Right renal pelvis (tissue), 4 donors: ENCODE data around the gene CACFD1. TPM values are rescaled to one million over a fixed set of nuclear protein-coding genes. Genes with fewer than 3 reads are reported as not detected.
A peak's percentile ranks its signal among the peaks of the same experiment; 100 is the strongest.

ENCODE experiments used
- DNase-seq, 4 donors: peaks; one replicate each; pipeline ENCODE4 v3.0.0-alpha.2; 2013; ENCODE audit warnings: low read depth in 4 of 4, low spot score in 3 of 4, missing footprints in 1 of 4
- polyA plus RNA-seq, 4 donors: library from polyadenylated mRNA; unstranded; fragments of 120-200 nt; gene quantifications; one replicate each; pipeline ENCODE4 v1.2.1, GENCODE V29; 2013; ENCODE audit not compliant: insufficient read length in 4 of 4

The CACFD1 gene
- polyA plus RNA-seq, 4 donors, result 25.4 to 40.6 (median 28.5) TPM

DNA sequence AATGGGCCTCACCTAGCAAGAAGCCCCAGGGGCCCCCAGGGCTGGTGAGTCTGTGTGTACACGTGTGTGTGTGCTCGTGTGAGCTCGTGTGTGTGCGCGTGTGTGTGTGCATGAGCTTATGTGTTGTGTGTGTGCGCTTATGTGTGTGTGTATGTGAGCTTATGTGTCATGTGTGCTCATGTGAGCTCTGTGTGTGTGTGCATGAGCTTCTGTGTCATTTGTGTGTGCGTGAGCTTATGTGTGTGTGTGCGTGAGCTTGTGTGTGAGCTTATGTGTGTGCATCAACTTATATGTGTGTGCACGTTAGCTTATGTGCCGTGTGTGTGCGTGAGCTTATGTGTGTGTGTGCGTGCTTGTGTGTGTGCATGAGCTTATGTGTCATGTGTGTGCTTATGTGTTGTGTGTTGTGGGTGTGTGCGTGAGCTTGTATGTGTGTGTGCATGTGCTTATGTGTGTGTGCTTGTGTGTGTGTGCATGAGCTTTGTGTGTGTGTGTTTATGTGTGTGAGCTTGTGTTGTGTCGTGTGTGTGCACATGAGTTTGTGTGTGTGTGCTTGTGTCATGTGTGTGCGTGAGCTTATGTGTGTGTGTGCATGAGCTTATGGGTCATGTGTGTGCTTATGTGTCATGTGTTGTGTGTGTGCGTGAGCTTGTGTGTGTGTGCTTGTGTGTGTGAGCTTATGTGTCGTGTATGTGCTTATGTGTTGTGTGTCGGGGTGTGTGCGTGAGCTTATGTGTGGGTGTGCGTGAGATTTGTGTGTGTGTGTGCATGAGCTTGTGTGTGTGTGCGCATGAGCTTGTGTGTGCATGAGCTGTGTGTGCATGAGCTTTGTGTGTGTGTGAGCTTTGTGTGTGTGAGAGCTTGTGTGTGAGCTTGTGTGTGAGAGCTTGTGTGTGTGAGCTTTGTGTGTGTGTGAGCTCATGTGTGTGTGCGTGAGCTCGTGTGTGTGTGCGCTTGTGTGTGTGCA lies 35.8 kb downstream of the CACFD1 start:
- no peak for DNase-seq

DNA sequence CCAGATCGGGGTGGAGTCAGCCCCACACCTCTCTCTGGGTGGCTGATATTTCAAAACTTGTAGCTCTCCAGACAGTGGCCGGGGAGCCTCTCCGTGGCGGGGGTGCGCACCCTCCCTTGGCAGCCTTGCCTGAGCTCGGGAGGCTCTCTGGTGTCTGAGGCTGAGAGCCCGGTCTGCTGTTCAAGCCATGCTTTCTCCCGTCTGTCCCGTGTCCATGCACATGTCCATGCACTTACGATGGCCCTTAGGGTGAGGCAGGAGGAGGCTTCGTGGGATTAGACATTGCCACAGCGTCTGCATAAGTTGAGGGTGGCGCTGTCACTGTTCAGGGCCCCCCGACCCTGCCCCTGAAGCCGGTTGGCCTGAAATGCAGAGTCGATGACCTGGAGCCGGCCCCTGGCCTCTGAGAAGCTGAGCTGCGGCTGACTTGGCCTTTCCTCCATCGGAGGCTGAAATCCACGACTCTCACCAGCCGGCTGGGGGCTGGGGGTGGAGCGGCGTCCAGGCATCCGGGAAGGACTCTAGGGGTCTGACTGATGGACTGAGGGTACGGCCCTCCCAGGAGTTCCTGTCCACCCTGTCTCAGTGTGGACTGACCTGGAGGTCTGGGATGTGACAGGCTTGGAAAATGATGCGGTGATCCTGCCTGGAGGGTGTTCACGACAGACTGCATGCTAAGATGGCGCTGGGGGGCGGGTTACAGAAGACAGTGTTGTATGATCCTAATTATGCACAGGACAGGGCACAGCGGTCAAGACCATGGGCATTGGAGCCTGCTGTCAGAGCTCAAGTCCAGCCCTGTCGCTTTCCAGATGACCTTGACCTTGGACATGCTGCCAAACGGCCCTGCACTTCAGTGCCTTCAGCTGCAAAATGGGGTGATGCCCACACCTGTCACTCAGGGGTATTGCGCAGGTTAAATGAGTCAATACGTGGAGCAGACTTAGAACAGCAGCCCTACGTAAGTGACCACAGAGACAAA lies 37.4 kb downstream of the CACFD1 start:
- no peak for DNase-seq

DNA sequence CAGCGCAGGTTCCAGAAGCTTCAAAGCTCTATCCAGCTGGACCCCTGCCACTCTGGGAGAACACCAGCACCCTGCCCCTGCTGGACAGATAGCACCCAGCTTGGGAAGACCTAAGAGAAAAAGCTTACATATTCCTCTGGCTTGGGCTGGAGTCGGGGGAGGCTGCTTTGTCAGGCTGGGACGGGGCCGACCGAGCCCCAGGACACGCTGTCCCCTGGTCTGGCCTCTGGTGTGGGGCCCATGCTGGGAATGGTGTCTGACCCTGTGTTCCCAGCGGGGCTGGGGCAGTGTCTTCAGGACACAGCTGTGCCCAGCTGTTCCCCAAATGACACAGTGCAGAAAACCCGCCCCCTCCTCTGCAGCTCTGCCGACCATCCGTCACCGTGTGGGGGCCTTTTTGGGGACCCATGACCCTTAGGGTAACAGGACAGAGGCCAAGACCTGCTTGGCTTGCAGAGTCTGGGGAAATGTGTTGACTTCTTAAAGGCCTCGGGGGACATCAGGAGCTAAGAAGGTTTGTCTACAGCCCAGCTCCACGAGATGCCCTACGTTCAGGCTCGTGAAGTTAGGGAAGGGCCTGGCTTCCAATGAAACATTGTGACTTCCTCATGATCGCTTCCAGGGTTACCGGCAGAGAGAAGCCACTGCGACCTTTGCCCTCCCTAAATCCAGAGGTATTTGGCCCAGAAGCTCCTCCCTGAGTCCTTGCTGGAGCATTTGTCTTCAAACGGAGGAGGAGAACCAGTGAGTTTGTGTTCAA lies 39.5 kb downstream of the CACFD1 start:
- no peak for DNase-seq

DNA sequence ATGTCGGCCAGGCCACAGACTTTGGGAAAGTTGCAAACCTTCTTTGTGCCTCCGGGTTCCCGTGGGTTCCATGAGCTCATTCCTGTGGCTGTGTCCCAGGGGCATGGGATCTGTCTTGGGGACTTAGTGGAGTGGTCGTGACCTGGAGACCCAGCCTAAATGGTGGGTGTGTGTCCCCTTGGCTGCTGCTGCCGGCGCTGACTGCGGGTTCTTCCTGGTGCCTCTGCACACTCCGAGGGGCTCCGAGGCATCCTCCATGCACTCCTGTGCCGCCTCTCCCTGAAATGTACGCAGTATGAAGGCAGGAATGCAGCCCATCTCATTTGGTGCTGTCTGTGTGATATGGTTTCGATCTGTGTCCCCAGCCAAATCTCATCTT lies 40.1 kb downstream of the CACFD1 start:
- DNase-seq, result no peak

DNA sequence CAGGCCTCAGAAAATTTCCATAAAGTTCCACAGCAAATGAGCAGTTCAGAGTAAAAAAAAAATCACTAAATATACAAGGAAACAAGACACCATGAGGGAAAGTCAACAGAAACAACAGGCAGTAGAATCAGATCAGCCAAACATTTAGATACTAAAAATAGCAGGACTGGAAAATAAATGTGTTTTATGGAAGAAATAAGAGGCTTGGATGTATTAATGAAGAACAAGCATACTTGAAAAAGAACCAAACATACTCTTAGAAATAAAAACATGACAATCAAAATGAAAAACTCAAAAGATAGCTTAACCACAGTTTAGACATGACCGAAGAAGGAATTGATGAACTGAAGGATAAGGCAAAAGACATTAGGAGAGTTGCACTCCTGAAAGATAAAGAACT lies 42.3 kb downstream of the CACFD1 start:
- no peak for DNase-seq

DNA sequence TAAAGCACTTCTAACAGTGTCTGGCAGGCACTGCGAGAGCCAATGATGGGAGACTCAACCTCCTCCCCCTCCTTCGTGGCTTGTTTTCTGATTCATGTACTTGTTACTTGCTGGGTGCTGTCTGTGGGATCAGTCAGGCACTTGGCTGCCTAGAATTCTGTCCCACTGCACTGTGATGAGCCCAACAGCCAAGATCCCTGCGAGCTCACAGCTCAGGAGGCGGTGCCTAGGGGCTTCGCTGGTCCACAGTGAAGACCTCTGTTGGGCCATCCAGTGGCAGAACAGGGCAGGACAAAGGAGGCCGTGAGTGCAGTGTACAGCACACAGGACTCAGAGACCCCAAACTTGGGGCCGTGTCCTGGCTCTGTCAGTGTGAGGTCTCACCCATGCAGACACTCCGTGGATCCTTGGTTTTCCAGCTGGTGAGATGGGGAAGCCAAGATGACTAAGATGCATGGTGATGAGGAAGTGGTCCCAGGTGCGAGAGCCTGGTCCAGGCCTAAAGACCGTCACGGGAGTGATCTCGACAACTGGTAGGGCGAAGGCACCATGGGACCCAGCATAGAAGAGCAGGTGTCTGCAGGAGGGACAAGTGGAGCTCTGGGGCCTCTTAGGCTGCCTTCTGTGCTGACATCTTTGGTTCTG lies 45.5 kb downstream of the CACFD1 start:
- no peak for DNase-seq

DNA sequence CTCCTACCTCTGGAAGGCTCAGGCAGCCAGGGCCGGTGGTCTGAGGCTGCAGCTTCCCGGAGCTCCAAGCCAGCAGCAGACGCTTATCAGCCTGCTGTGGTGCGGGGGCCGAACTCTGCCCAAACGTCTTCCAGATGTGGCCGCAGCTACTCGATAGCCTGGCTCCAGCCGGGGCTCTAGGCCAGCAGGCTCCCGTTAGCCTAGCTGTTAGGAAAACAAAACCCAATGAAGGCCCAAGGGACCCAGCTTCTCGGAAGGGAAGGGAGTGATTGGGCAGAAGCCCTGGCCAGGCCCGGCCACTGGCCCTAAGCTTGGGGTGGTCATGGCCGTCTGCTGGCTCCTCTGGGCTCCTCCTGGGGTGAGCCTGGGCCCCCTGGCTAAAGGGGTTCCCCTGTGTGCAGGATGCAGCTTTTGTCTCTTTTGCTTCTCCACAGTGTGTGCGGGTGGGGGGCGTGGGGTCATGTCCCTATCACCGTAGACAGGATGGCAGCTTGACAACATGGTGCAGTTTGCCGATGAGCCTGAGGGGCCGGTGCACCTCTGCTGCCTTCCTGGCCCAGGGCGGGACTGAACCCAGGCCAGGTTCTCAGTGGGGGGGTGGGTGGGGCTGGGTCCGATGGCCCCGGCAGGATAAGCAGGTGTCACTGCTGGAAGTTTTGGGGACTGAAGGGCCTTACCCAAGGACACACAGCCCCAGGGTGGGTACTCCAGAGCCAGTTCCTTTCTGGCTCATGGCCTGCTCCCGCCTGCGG lies 46.3 kb downstream of the CACFD1 start:
- DNase-seq, result no peak

DNA sequence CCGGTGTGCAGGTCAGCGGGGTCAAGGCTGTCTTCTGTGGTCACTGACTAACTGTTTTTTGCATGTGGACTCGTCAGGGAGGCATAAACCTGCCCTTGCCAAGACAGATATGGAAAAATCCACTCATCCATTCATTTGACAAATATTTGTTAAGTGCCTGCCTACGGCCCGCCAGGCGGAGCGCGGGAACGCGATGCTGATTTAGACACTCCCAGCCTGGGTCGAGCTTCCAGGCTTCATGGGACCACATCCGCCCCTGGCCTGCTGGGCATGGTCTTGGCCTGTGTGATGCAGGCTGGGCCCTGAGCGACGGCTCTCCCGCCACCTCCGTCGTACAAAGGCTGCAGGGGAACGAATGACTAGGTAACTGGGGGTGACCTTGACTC lies 46.9 kb downstream of the CACFD1 start:
- no peak for DNase-seq

DNA sequence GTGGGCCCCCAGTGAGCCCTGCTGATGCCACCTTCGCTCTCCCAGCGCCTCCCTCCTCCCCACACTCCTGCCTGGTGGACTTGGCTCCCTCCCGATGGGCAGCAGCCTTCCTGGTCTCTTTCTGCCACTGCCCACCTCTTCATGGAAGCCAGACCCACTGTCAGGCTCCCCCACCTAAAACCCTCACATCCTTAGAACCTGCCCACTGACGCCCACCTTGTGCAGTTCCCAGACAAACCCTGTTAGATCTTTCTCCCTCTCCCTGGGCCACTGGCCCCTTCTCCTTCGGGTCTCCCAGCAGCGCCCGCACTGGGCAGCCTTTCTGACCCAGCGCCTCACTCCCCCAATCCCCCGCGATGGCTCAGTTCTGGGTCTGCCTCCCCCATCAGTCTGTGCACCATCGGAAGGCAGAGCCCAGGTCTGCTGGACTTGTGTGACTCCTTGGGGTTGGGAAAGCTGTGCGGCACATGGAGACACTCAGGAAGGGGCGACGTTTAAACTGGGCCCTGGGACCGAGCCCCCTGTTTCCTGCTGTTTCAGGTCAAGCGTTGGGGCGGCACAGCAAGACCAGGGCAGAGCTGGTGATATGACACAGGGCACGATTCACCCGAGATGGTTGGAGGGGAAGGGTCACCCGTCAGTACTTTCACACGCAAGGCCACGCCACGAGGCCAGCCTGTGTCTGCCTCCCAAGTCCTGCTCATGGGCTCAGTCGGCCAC lies 47.6 kb downstream of the CACFD1 start:
- DNase-seq, result no peak

DNA sequence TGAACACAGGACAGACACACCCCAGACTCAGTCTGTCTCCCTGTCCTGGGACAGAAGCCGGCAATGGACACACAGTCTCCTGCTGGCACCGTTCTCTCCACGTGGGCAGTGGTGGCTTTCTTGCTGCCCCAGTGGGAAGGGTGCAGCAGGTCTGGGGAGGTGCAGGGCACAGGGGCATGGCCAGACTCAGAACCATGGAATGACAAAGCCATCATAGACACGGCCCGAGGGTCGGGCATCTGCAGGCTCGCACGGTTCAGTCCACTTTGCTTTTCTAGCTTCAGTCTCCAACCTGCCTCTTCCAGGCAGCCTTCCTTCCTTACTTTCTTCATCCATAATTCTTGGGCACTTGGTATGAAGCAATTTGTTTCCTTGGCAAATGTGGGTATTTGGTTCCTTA lies 48.3 kb downstream of the CACFD1 start:
- no peak for DNase-seq

DNA sequence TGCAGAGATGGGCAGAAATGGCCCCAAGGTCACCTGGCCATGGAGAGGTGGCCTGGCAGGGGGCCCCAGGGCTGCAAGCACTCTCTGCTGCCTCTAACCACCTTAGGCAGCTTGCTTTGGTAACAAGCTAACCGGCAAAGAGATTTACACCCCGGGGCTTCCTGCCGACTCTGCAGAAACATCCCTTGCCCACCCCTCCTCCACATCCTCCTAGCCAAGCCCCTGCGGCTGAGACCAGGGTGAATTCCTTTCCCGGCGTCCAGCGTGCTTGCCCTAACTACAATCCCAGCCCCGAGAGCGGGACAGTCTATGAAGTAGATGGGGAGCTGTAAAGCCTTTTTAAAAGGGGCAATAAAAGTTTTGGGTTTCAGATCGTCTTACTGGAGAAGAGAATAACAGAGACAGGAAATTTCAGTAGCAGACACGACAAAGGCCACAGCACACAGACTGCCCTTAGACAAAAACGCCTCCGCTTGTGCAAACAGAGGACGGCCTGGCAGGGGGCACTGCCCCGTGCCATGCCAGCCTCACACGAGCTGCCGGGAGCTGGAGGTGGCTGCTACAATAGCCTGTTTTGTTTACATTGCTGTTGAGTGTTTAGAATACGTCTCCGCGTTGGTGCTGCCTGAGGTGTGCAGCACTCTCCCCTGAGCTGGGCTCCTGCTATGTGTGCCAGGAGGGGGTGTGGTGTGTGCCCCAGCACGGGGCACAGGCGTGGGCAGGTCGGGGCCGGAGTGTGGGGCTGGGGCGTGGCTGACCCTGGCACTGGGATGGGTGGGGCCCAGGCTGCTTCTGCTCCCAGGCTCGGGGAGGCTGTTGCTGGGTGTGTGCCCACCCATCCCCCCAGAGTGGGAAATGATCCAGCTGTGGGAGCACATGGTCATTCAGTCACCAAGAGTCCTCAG lies 49.7 kb downstream of the CACFD1 start:
- DNase-seq, result peak in 2 of 4 donors; percentile 71 to 73

DNA sequence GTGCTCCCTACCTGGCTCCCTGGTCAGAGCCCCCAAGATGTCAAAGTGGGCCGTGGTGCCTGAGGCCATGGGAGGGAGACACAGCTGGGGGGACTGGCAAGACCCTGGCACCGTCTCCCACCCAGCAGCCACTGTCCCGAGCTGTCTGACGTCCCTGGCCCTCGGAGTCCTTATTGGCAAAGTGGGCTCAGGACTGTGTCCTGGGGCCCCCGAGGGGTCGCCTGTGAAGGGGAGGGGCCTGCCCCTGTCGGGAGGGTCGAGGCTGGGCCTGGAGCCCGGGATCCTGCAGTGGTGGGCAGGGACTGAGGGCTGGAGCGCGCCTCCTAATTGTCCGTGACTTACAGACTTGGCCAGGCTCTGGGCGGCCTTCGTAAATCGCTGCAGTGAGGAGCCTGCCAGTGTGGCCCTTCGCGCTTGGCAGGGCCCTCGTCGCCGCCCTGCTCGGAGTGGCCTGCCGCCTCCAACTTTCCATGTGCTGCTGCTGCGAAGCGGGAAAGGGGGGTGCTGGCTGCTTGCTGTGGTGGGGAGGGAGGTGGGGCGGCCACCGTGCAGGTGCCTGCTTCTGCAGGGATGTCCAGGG lies 51.2 kb downstream of the CACFD1 start:
- DNase-seq, result no peak

DNA sequence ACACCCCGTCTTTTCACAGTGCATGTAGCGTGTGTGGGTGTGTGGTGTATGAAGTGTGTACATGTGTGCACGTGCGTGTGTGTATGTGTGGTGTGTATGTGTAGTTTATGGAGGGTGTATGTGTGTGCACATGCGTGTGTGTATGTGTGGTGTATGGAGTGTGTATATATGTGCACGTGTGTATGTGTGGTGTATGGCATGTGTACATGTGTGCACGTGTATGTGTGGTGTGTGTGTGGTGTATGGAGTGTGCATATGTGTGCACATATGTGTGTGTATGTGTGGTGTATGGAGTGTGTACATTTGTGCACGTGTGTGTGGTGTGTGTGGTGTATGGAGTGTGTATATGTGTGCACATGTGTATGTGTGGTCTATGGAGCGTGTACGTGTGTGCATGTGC lies 51.8 kb downstream of the CACFD1 start:
- DNase-seq, result no peak

DNA sequence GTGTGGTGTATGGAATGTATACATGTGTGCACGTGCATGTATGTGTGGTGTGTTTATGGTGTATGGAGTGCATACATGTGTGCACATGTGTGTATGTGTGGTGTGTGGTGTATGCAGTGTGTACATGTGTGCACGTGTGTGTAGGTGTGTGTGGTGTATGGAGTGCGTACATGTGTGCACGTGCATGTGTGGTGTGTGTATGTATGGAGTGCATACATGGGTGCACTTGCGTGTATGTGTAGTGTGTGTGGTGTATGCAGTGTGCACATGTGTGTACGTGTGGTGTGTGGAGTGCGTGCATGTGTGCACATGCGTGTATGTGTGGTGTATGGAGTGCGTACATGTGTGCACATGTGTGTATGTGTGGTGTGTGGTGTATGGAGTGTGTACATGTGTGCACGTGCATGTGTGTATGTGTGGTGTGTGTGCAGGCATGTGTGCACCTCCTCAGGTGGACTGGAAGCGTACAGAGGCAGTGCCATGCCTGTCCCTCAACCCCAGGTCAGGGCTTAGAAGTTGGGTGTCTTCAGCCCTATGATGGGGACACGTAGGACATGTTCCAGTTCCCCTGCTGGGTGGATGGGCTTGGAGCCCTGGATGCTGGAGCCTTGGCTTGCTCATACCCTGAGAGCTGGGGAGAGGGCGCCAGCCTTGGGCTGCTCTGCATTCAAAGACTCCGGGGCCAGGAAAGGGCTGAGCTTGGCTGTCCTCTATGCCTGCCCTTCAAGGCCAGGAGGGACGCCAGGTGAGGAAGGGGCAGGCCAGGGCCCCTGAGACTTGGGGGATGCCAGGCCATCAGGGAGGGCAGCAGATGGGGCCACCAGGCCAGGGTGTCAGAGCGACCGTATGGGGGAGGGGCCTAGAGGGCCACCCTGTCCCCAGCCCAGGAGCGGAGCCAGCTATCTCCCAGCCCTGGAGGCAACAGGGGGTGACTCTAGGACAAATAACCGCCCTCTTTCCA lies 52.8 kb downstream of the CACFD1 start:
- no peak for DNase-seq

DNA sequence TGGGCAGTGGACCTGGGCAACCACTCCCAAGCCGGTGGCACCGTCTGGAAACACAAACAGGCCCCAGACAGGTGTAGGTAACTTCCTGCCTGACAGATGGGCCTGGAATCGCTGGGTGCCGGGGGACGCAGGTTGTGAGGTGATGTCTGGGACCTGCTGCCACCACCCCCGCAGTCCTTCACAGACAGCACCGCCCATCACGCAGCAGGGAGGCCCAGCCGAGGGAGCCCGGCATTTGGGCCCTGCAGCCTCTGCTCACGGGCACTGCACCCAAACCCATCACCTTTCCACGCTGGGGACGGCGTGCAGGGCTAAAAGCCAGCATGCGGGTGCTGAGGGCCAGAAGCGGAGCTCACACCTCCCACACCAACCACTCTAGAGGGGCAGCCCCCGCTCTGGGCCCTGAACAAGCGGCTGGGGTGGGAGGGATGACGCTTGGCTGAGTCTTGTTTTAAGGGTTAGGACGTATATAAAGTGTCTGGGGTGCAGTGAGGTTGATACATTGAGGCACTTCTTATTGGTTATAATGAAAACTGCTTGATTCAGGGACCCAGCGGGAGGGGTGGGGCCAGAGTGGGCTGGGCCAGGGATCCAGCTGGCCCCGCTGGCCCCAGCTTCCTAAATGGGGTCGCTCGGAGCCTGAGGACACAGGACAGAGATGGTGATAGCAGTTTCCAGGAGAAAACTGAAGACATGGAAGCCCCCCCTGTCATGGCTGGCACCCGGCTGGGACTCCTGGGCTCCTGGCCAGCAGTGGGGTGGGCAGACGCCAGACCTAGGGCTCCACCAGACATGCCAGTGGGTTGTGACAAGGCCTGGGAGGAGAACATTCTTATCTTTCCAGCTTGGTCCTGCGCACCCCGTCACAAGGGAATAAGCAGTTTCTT lies 53.7 kb downstream of the CACFD1 start:
- no peak for DNase-seq
